ENCODE measurements around the gene FAM20A.

Gene FAM20A

GRCh38 chr17:68542698-68543463, 58.3 kb downstream of the FAM20A start:
- H3K36me3 ChIP-seq, result peaks cover 15% of the 10 kb centered on the region
- DNase-seq, result no peak
- H3K27ac ChIP-seq, result no peak overlapping the region
- H3K4me3 ChIP-seq (ENCODE audit: low read depth, low read length), result no peak overlapping the region
- TF ChIP-seq CTCF (IDR thresholded peaks at IDR 0.05; ENCODE audit: low read depth, low read length), result no peak
- H3K27me3 ChIP-seq (ENCODE audit: insufficient read depth, low read depth, severe bottlenecking), result no peaks in the 10 kb centered on the region
- H3K9me3 ChIP-seq (ENCODE audit: severe bottlenecking), result no peaks in the 10 kb centered on the region

- DNase-seq, result no peak
- H3K27ac ChIP-seq, result no peak overlapping the region
- peaks cover 24% of the 10 kb centered on the region for H3K36me3 ChIP-seq
- TF ChIP-seq CTCF (IDR thresholded peaks at IDR 0.05; ENCODE audit: low read depth, low read length), result no peak
- H3K27me3 ChIP-seq (ENCODE audit: insufficient read depth, low read depth, severe bottlenecking), result no peaks in the 10 kb centered on the region
- H3K4me3 ChIP-seq (ENCODE audit: low read depth, low read length), result no peak overlapping the region
- H3K9me3 ChIP-seq (ENCODE audit: severe bottlenecking), result no peaks in the 10 kb centered on the region
Observed at GRCh38 chr17:68541816-68542215, 59.4 kb downstream of the FAM20A start.

GRCh38 chr17:68540981-68541380, 60.2 kb downstream of the FAM20A start:
- no peak overlapping the region for H3K4me3 ChIP-seq (ENCODE audit: low read depth, low read length)
- no peaks in the 10 kb centered on the region for H3K27me3 ChIP-seq (ENCODE audit: insufficient read depth, low read depth, severe bottlenecking)
- peaks cover 29% of the 10 kb centered on the region for H3K36me3 ChIP-seq
- no peak overlapping the region for H3K27ac ChIP-seq
- no peak for TF ChIP-seq CTCF (IDR thresholded peaks at IDR 0.05; ENCODE audit: low read depth, low read length)
- H3K9me3 ChIP-seq (ENCODE audit: severe bottlenecking), result no peaks in the 10 kb centered on the region
- no peak for DNase-seq

GRCh38 chr17:68539548-68540467, 61.4 kb downstream of the FAM20A start:
- Histone ChIP-seq H3K9me3 (ENCODE audit: severe bottlenecking) (no peaks in the 10 kb centered on the region), H3K4me3 (ENCODE audit: low read depth, low read length) (no peak overlapping the region), H3K36me3 (peaks cover 37% of the 10 kb centered on the region), H3K27me3 (ENCODE audit: insufficient read depth, low read depth, severe bottlenecking) (no peaks in the 10 kb centered on the region), H3K27ac (no peak overlapping the region)
- no peak for DNase-seq
- TF ChIP-seq CTCF (IDR thresholded peaks at IDR 0.05; ENCODE audit: low read depth, low read length), result 0 out of 2 replicates have a peak, but pooled peaks have one; percentile 18

- no peak for TF ChIP-seq CTCF (IDR thresholded peaks at IDR 0.05; ENCODE audit: low read depth, low read length)
- no peaks in the 10 kb centered on the region for H3K9me3 ChIP-seq (ENCODE audit: severe bottlenecking)
- H3K27me3 ChIP-seq (ENCODE audit: insufficient read depth, low read depth, severe bottlenecking), result no peaks in the 10 kb centered on the region
- DNase-seq, result no peak
- H3K36me3 ChIP-seq, result peaks cover 70% of the 10 kb centered on the region
- H3K4me3 ChIP-seq (ENCODE audit: low read depth, low read length), result no peak overlapping the region
- H3K27ac ChIP-seq, result no peak overlapping the region
Observed at GRCh38 chr17:68535922-68536321, 65.2 kb downstream of the FAM20A start.

Data from WERI-Rb-1 (cell line).